Activated CD8-positive, alpha-beta T cell treated with anti-CD3 and anti-CD28 coated beads for 36 hours (primary cell): ENCODE results near the gene SECTM1. TPM values are rescaled to one million over a fixed set of nuclear protein-coding genes. Genes with fewer than 3 reads are reported as not detected.

Source experiments
- ATAC-seq: fragments of 200-7000 bp; cut with Tn5 transposase; one replicate; pipeline ENCODE4 v1.10.0; 2021; ENCODE audit warnings: mild to moderate bottlenecking, moderate library complexity
- CTCF ChIA-PET: fragments of 350-600 bp; sonication (Branson Sonifier 250); formaldehyde crosslinking; loops from one replicate; lab custom pipeline; 2021; ENCODE audit warnings: antibody characterized with exemption; lab: Charles Lee
- POLR2A ChIA-PET: fragments of 350-600 bp; sonication (Branson Sonifier 250); formaldehyde crosslinking; loops from one replicate; lab custom pipeline; 2021; ENCODE audit warnings: antibody characterized with exemption; lab: Charles Lee
- DNase-seq: peaks from one replicate; pipeline ENCODE4 v3.0.0-alpha.2; 2020
- H3K27ac Mint-ChIP-seq: one replicate; pipeline ENCODE4 v1.8.0; 2021; ENCODE audit warnings: mild to moderate bottlenecking, mixed read lengths
- H3K27me3 Mint-ChIP-seq: one replicate; pipeline ENCODE4 v1.8.0; 2021; ENCODE audit warnings: mixed read lengths
- H3K36me3 Mint-ChIP-seq: one replicate; pipeline ENCODE4 v1.8.0; 2021; ENCODE audit warnings: low read depth, mixed read lengths
- H3K4me1 Mint-ChIP-seq: one replicate; pipeline ENCODE4 v1.8.0; 2021; ENCODE audit warnings: low read depth, mixed read lengths
- H3K4me3 Mint-ChIP-seq: one replicate; pipeline ENCODE4 v1.8.0; 2021; ENCODE audit warnings: mild to moderate bottlenecking, moderate library complexity, mixed read lengths
- H3K9me3 Mint-ChIP-seq: one replicate; pipeline ENCODE4 v1.8.0; 2021; ENCODE audit warnings: mixed read lengths
- CTCF ChIP-seq: fragments of 200-600 bp; IDR thresholded peaks from one replicate; pipeline ENCODE4 v1.8.0; 2022; ENCODE audit warnings: antibody characterized with exemption, mild to moderate bottlenecking
- intact Hi-C: fragments of 100-400 bp; cut with micrococcal nuclease; formaldehyde crosslinking; loops from one replicate; pipeline ENCODE4 v1.10.0; 2022
- total RNA-seq, 2 experiments: library from RNA; stranded (reverse); gene quantifications; one replicate each; pipeline ENCODE4 v1.2.3, GENCODE V29; 2021

The SECTM1 gene
- total RNA-seq, 2 experiments from 2014 or later = 0.45 to 0.50 TPM

GRCh38 chr17:82281076-82281475 lies 52.5 kb downstream of the SECTM1 start:
- ChIA-PET POLR2A (interaction anchor here (3.7 kb wide), 1 partner anchor 16 kb away, joined by 20 read pairs; no protein-coding TSS in a partner anchor), CTCF (no interaction called here)
- intact Hi-C loops = no loop called here
- no peak overlapping the region for H3K27ac Mint-ChIP-seq
- no peaks in the 10 kb centered on the region for H3K27me3 Mint-ChIP-seq
- DNase-seq = no peak
- no peaks in the 10 kb centered on the region for H3K9me3 Mint-ChIP-seq
- ATAC-seq = no peak
- peaks cover 19% of the 10 kb centered on the region for H3K4me1 Mint-ChIP-seq
- no peak overlapping the region for H3K4me3 Mint-ChIP-seq
- TF ChIP-seq CTCF = no peak
- H3K36me3 Mint-ChIP-seq = no peaks in the 10 kb centered on the region

GRCh38 chr17:82280537-82280936 lies 53.0 kb downstream of the SECTM1 start:
- ChIA-PET CTCF (interaction anchor here (0.7 kb wide), 1 partner anchor 29 kb away, joined by 3 read pairs; no protein-coding TSS in a partner anchor), POLR2A (interaction anchor here (0.6 to 3.7 kb wide), 3 partner anchors 17 to 544 kb away, joined by 3 to 20 read pairs (median 3); no protein-coding TSS in a partner anchor)
- H3K36me3 Mint-ChIP-seq = no peaks in the 10 kb centered on the region
- no peak overlapping the region for H3K27ac Mint-ChIP-seq
- H3K9me3 Mint-ChIP-seq = no peaks in the 10 kb centered on the region
- no peaks in the 10 kb centered on the region for H3K27me3 Mint-ChIP-seq
- TF ChIP-seq CTCF = no peak
- intact Hi-C loops = no loop called here
- H3K4me1 Mint-ChIP-seq = peaks cover 19% of the 10 kb centered on the region
- H3K4me3 Mint-ChIP-seq = no peak overlapping the region
- no peak for DNase-seq
- no peak for ATAC-seq

- ChIA-PET POLR2A (no interaction called here), CTCF (no interaction called here)
- ATAC-seq (no peak), DNase-seq (no peak)
- peaks cover 24% of the 10 kb centered on the region for H3K4me1 Mint-ChIP-seq
- no peak overlapping the region for H3K27ac Mint-ChIP-seq
- intact Hi-C loops = no loop called here
- no peaks in the 10 kb centered on the region for H3K9me3 Mint-ChIP-seq
- no peak overlapping the region for H3K4me3 Mint-ChIP-seq
- H3K27me3 Mint-ChIP-seq = no peaks in the 10 kb centered on the region
- no peak for TF ChIP-seq CTCF
- H3K36me3 Mint-ChIP-seq = no peaks in the 10 kb centered on the region
Measured at GRCh38 chr17:82278786-82279391, 54.7 kb downstream of the SECTM1 start.

- ChIA-PET POLR2A (no interaction called here), CTCF (no interaction called here)
- ATAC-seq = no peak
- intact Hi-C loops = no loop called here
- TF ChIP-seq CTCF = no peak
- Mint-ChIP-seq H3K4me3 (no peak overlapping the region), H3K27me3 (no peaks in the 10 kb centered on the region), H3K4me1 (peaks cover 19% of the 10 kb centered on the region), H3K27ac (no peak overlapping the region), H3K9me3 (no peaks in the 10 kb centered on the region), H3K36me3 (no peaks in the 10 kb centered on the region)
- DNase-seq = no peak
Measured at GRCh38 chr17:82278308-82278707, 55.3 kb downstream of the SECTM1 start.

- intact Hi-C loops = no loop called here
- Mint-ChIP-seq H3K27me3 (no peaks in the 10 kb centered on the region), H3K27ac (no peak overlapping the region), H3K4me3 (no peak overlapping the region), H3K4me1 (peaks cover 15% of the 10 kb centered on the region), H3K36me3 (no peaks in the 10 kb centered on the region), H3K9me3 (no peaks in the 10 kb centered on the region)
- DNase-seq (no peak), ATAC-seq (no peak)
- ChIA-PET POLR2A (no interaction called here), CTCF (no interaction called here)
- TF ChIP-seq CTCF = no peak
Measured at GRCh38 chr17:82277851-82278250, 55.7 kb downstream of the SECTM1 start.
